Astrocyte (in vitro differentiated cells and primary cell): ENCODE measurements around the gene RNGTT. TPM values are rescaled to one million over a fixed set of nuclear protein-coding genes. Genes with fewer than 3 reads are reported as not detected.

Experiments
- DNase-seq: peaks from one replicate; pipeline ENCODE4 v3.0.0-alpha.2; 2010; ENCODE audit warnings: low read depth
- FAIRE-seq: peaks from 2 replicates; lab custom pipeline; 2011; peaks lifted over from hg19 to GRCh38; lab: Jason Lieb, UNC
- H2AFZ ChIP-seq: 2 replicates; pipeline ENCODE4 v1.6.0; 2012; ENCODE audit warnings: low read depth, low read length, inconsistent platforms
- H3K27ac ChIP-seq: 2 replicates; pipeline ENCODE4 v1.5.1; 2011; ENCODE audit warnings: low read depth, low read length, inconsistent platforms
- H3K27me3 ChIP-seq: 2 replicates; pipeline ENCODE4 v1.6.0; 2011; ENCODE audit warnings: low read length, inconsistent platforms; ENCODE audit not compliant: insufficient read depth
- H3K36me3 ChIP-seq: 2 replicates; pipeline ENCODE4 v1.5.1; 2011; ENCODE audit warnings: low read length, inconsistent platforms; ENCODE audit not compliant: insufficient read depth
- H3K4me1 ChIP-seq: 2 replicates; pipeline ENCODE4 v1.5.1; 2011; ENCODE audit warnings: low read length, inconsistent platforms; ENCODE audit not compliant: insufficient read depth
- H3K4me2 ChIP-seq: 2 replicates; pipeline ENCODE4 v1.6.0; 2012; ENCODE audit warnings: low read length, inconsistent platforms
- H3K4me3 ChIP-seq: 2 replicates; pipeline ENCODE4 v1.5.1; 2011; ENCODE audit warnings: low read depth, mild to moderate bottlenecking, low read length, inconsistent platforms; ENCODE audit not compliant: insufficient read depth
- H3K79me2 ChIP-seq: 2 replicates; pipeline ENCODE4 v1.6.0; 2012; ENCODE audit warnings: mild to moderate bottlenecking, low read length, inconsistent platforms; ENCODE audit not compliant: insufficient read depth
- H3K9ac ChIP-seq: 2 replicates; pipeline ENCODE4 v1.6.0; 2012; ENCODE audit warnings: mild to moderate bottlenecking, low read length, inconsistent platforms
- H3K9me3 ChIP-seq: 2 replicates; pipeline ENCODE4 v1.5.1; 2012; ENCODE audit warnings: low read depth, mild to moderate bottlenecking, low read length, inconsistent platforms; ENCODE audit not compliant: insufficient read depth
- H4K20me1 ChIP-seq: 2 replicates; pipeline ENCODE4 v1.6.0; 2012; ENCODE audit warnings: low read length, inconsistent platforms; ENCODE audit not compliant: insufficient read depth
- H3K27ac Mint-ChIP-seq: one replicate; pipeline ENCODE4 v1.8.0; 2021; ENCODE audit warnings: mild to moderate bottlenecking, mixed read lengths; ENCODE audit not compliant: unreplicated experiment
- H3K27me3 Mint-ChIP-seq: one replicate; pipeline ENCODE4 v1.8.0; 2021; ENCODE audit warnings: low read depth, mixed read lengths; ENCODE audit not compliant: unreplicated experiment
- H3K36me3 Mint-ChIP-seq: one replicate; pipeline ENCODE4 v1.8.0; 2021; ENCODE audit warnings: low read depth, mixed read lengths; ENCODE audit not compliant: unreplicated experiment
- H3K4me1 Mint-ChIP-seq: one replicate; pipeline ENCODE4 v1.8.0; 2021; ENCODE audit warnings: low read depth, mixed read lengths; ENCODE audit not compliant: unreplicated experiment
- H3K4me3 Mint-ChIP-seq: one replicate; pipeline ENCODE4 v1.8.0; 2021; ENCODE audit warnings: mild to moderate bottlenecking, moderate library complexity, mixed read lengths; ENCODE audit not compliant: unreplicated experiment
- H3K9me3 Mint-ChIP-seq: one replicate; pipeline ENCODE4 v1.8.0; 2021; ENCODE audit warnings: mild to moderate bottlenecking, mixed read lengths; ENCODE audit not compliant: unreplicated experiment
- CTCF ChIP-seq: IDR thresholded peaks from 2 replicates; pipeline ENCODE4 v1.5.1; 2011; ENCODE audit warnings: low read depth, mild to moderate bottlenecking, inconsistent platforms, low read length, moderate library complexity; ENCODE audit not compliant: insufficient read depth
- EZH2 ChIP-seq: IDR thresholded peaks from 2 replicates; pipeline ENCODE4 v1.6.1; 2012; ENCODE audit warnings: mild to moderate bottlenecking, low read length, inconsistent platforms; ENCODE audit not compliant: insufficient read depth
- total RNA-seq: library from RNA; stranded (reverse); gene quantifications from 2 replicates; pipeline ENCODE4 v1.2.1, GENCODE V29; 2021

RNGTT gene
- total RNA-seq, 1 donor from 2014 or later = 16.0 TPM

- DNase-seq (no peak), FAIRE-seq (no peak)
- TF ChIP-seq CTCF (no peak), EZH2 (no peak)
- Mint-ChIP-seq H3K4me1 (peaks cover 7% of the 10 kb centered on the region), H3K9me3 (peaks cover 12% of the 10 kb centered on the region), H3K27ac (no peak overlapping the region), H3K27me3 (no peaks in the 10 kb centered on the region), H3K4me3 (no peak overlapping the region), H3K36me3 (peaks cover 7% of the 10 kb centered on the region)
- Histone ChIP-seq H2AFZ (no peak overlapping the region), H3K9me3 (no peaks in the 10 kb centered on the region), H3K27ac (no peak overlapping the region), H3K27me3 (no peaks in the 10 kb centered on the region), H3K36me3 (no peaks in the 10 kb centered on the region), H3K4me2 (no peak overlapping the region), H3K79me2 (peaks cover 75% of the 10 kb centered on the region), H3K4me1 (no peaks in the 10 kb centered on the region), H3K9ac (no peak overlapping the region), H4K20me1 (peaks cover 39% of the 10 kb centered on the region), H3K4me3 (no peak overlapping the region)
These were observed 11.2 kb downstream of the RNGTT start for GRCh38 chr6:88952065-88952704.

GRCh38 chr6:88945415-88946008, 17.9 kb downstream of the RNGTT start:
- FAIRE-seq (no peak), DNase-seq (no peak)
- Histone ChIP-seq H3K36me3 (no peaks in the 10 kb centered on the region), H3K4me3 (no peak overlapping the region), H3K27ac (no peak overlapping the region), H3K27me3 (no peaks in the 10 kb centered on the region), H2AFZ (no peak overlapping the region), H3K4me1 (no peaks in the 10 kb centered on the region), H3K4me2 (no peak overlapping the region), H3K79me2 (peaks cover 51% of the 10 kb centered on the region), H3K9ac (no peak overlapping the region), H3K9me3 (no peaks in the 10 kb centered on the region), H4K20me1 (peaks cover 38% of the 10 kb centered on the region)
- H3K9me3 Mint-ChIP-seq = peaks cover 4% of the 10 kb centered on the region
- no peaks in the 10 kb centered on the region for H3K36me3 Mint-ChIP-seq
- H3K4me1 Mint-ChIP-seq = no peaks in the 10 kb centered on the region
- H3K27ac Mint-ChIP-seq = no peak overlapping the region
- no peak for TF ChIP-seq CTCF
- no peak for TF ChIP-seq EZH2
- H3K4me3 Mint-ChIP-seq = no peak overlapping the region
- no peaks in the 10 kb centered on the region for H3K27me3 Mint-ChIP-seq

- peaks cover 7% of the 10 kb centered on the region for H3K36me3 ChIP-seq
These were observed 29.9 kb downstream of the RNGTT start for GRCh38 chr6:88933521-88933920.

More at GRCh38 chr6:88933521-88933920, 29.9 kb downstream of the RNGTT start:
- no peak overlapping the region for H3K9ac ChIP-seq
- Mint-ChIP-seq H3K27me3 (no peaks in the 10 kb centered on the region), H3K4me1 (no peaks in the 10 kb centered on the region), H3K4me3 (no peak overlapping the region), H3K9me3 (peaks cover 14% of the 10 kb centered on the region), H3K27ac (no peak overlapping the region), H3K36me3 (peaks cover 44% of the 10 kb centered on the region)
- H2AFZ ChIP-seq = no peak overlapping the region
- no peaks in the 10 kb centered on the region for H3K27me3 ChIP-seq
- no peaks in the 10 kb centered on the region for H4K20me1 ChIP-seq
- no peaks in the 10 kb centered on the region for H3K4me1 ChIP-seq
- TF ChIP-seq EZH2 (no peak), CTCF (no peak)
- FAIRE-seq (no peak), DNase-seq (no peak)
- no peak overlapping the region for H3K4me3 ChIP-seq
- no peaks in the 10 kb centered on the region for H3K9me3 ChIP-seq
- H3K4me2 ChIP-seq = no peak overlapping the region
- H3K27ac ChIP-seq = no peak overlapping the region
- H3K79me2 ChIP-seq = no peaks in the 10 kb centered on the region
